GM20000 (cell line): ENCODE results near the gene TMIGD2.

Source experiments
- DNase-seq: peaks from one replicate; pipeline ENCODE4 v3.0.0; 2012; ENCODE audit warnings: low spot score
- TF ChIP-seq, protein P1 (sequence below): IDR thresholded peaks from 2 replicates; pipeline ENCODE4 v1.5.1; 2012; ENCODE audit warnings: mild to moderate bottlenecking, control low read depth; ENCODE audit errors: extremely low read depth, missing control alignments

TMIGD2 gene

DNA sequence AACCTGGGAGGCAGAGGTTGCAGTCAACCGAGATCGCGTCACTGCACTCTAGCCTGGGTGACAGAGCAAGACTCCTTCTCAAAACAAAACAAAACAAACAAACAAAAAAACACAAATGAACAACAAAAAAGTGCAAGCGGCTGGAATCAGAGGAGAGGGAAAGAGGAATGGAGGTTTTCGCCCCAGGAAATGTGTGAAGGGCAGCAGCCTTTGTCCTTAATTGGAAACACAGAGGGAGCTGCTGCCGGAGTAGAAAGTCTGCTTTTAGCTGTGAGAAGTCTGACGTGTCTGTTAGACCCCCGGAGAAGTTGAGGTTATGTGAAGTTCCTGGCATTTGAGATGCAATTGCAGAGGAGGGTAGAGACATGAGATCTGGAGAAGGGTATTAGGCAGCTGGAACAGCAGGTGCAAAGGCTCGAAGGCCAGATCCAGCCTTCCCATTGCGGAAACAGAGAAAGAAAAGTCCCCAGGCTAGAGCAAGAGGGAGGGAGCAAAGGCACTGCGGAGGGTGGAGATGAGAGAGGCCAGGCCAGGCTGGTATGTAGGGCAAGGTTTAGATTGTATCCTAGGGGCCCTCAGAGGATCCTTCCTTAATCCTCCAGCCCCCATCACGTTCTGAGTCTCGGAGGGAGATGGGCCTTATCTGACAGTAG is 473 bp downstream of the TMIGD2 start:
- DNase-seq: no peak
- TF ChIP-seq, protein P1, sequence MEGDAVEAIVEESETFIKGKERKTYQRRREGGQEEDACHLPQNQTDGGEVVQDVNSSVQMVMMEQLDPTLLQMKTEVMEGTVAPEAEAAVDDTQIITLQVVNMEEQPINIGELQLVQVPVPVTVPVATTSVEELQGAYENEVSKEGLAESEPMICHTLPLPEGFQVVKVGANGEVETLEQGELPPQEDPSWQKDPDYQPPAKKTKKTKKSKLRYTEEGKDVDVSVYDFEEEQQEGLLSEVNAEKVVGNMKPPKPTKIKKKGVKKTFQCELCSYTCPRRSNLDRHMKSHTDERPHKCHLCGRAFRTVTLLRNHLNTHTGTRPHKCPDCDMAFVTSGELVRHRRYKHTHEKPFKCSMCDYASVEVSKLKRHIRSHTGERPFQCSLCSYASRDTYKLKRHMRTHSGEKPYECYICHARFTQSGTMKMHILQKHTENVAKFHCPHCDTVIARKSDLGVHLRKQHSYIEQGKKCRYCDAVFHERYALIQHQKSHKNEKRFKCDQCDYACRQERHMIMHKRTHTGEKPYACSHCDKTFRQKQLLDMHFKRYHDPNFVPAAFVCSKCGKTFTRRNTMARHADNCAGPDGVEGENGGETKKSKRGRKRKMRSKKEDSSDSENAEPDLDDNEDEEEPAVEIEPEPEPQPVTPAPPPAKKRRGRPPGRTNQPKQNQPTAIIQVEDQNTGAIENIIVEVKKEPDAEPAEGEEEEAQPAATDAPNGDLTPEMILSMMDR: no peak

GRCh38 chr19:4300589-4300988 is 1.6 kb downstream of the TMIGD2 start:
- no peak for DNase-seq
- TF ChIP-seq, protein P1: no peak

- no peak for DNase-seq
- TF ChIP-seq, protein P1: no peak
Measured at GRCh38 chr19:4298810-4299550, 3.2 kb downstream of the TMIGD2 start.

DNA sequence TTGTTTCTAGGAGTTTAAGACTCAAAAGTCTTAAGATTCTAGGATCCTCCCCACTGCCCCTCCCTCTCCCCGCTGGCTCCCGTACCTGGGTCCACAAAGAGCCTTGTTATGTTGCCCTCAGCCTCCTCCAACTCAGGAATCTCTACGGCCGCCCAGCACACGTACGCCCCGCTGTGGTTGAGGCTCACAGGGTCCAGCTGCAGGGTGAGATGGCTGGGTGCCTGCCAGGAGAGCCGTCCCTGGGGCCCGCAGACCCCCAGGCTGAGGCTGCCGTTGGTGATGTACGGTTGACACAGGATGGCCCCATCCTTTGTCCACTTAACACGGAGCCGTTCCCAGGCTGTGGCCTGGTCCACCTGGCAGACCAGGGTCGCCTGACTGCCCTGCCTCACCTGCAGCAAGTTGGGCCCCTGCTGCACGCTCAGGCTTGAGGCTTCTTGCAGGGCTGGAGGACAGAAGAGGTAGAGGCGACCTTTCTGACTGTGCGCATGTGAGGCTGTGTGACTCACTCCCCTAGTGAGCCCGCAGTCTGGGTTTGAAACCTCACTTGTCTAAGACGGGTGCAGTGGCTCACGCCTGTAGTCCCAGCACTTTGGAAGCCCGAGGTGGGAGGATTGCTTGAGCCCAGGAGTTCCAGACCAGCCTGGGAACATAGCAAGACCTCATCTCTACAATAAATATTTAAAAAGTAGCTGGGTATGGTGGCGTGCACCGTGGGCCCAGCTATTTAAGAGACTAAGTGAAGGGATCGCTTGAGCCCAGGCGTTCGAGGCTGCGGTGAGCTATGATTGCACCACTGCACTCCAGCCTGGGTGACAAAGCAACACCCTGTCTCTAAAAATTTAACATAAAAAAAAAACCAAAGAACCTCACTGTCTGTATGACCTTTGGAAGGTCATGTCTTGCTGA is 4.0 kb downstream of the TMIGD2 start:
- TF ChIP-seq, protein P1: no peak
- DNase-seq: no peak

GRCh38 chr19:4295972-4296771 is 6.0 kb downstream of the TMIGD2 start:
- TF ChIP-seq, protein P1: no peak
- no peak for DNase-seq

- TF ChIP-seq, protein P1: no peak
- DNase-seq: no peak
Measured at GRCh38 chr19:4294389-4294788, 7.8 kb downstream of the TMIGD2 start.
